Endothelial cell of umbilical vein (primary cell): ENCODE data around the gene MACROD2. TPM values are rescaled to one million over a fixed set of nuclear protein-coding genes. Genes with fewer than 3 reads are reported as not detected.

Source experiments
- BruUV-seq: library from RNA; stranded (reverse); fragments of 400-500 nt; replicated peaks from 2 replicates; lab custom pipeline; 2021; lab: Mats Ljungman, UMichigan
- CTCF ChIA-PET: fragments of 300-600, 350-600 bp; sonication (Branson Sonifier 250); formaldehyde crosslinking; loops from one replicate; lab custom pipeline; 2021; ENCODE audit warnings: antibody characterized with exemption, inconsistent platforms; lab: Charles Lee
- POLR2A ChIA-PET: fragments of 300-600, 350-600 bp; sonication (Branson Sonifier 250); formaldehyde crosslinking; loops from one replicate; lab custom pipeline; 2021; ENCODE audit warnings: antibody characterized with exemption, inconsistent platforms; lab: Charles Lee
- DNase-seq: peaks from one replicate; pipeline ENCODE4 v3.0.0-alpha.2; 2011; ENCODE audit warnings: low read depth, low spot score
- FAIRE-seq: peaks from 2 replicates; lab custom pipeline; 2011; peaks lifted over from hg19 to GRCh38; lab: Jason Lieb, UNC
- H2AFZ ChIP-seq: 2 replicates; pipeline ENCODE4 v1.6.0; 2012; ENCODE audit warnings: low read depth, low read length, control low read depth, inconsistent platforms
- H3K27ac ChIP-seq: 2 replicates; pipeline ENCODE4 v1.5.1; 2011; ENCODE audit warnings: low read depth, mild to moderate bottlenecking, control low read depth, low read length, moderate library complexity; ENCODE audit not compliant: insufficient read depth
- H3K27me3 ChIP-seq, 2 experiments: 2 replicates each; pipeline versions ENCODE4 v1.6.0 to v1.6.1; 2011; ENCODE audit warnings: low read length in 2 of 2, mixed read lengths in 1 of 2; ENCODE audit not compliant: control insufficient read depth in 2 of 2, insufficient read depth in 2 of 2
- H3K36me3 ChIP-seq, 2 experiments: 2 replicates in 1 of 2; 3 replicates in 1 of 2; pipeline ENCODE4 v1.5.1; 2011; ENCODE audit warnings: low read length in 2 of 2, mild to moderate bottlenecking in 1 of 2, moderate library complexity in 1 of 2; ENCODE audit not compliant: control insufficient read depth in 2 of 2, insufficient read depth in 2 of 2; ENCODE audit errors: extremely low read depth in 1 of 2
- H3K4me1 ChIP-seq: 3 replicates; pipeline ENCODE4 v1.5.1; 2011; ENCODE audit warnings: mild to moderate bottlenecking, low read length; ENCODE audit not compliant: control insufficient read depth, insufficient read depth; ENCODE audit errors: extremely low read depth
- H3K4me2 ChIP-seq: 2 replicates; pipeline ENCODE4 v1.6.1; 2011; ENCODE audit warnings: low read length, control low read depth, mixed read lengths; ENCODE audit not compliant: insufficient read depth
- H3K4me3 ChIP-seq, 3 experiments: fragments of 200-600 bp in 1 of 3; sonication (generic), shearing (Covaris generic) in 1 of 3; replicated peaks in 1 of 3; 2 replicates each; pipeline ENCODE4 v1.5.1; 2011 to 2016; ENCODE audit warnings: control low read depth in 3 of 3, low read length in 3 of 3, mild to moderate bottlenecking in 2 of 3, inconsistent platforms in 1 of 3, low read depth in 1 of 3, moderate library complexity in 1 of 3; ENCODE audit not compliant: insufficient read depth in 1 of 3
- H3K79me2 ChIP-seq: 2 replicates; pipeline ENCODE4 v1.6.0; 2012; ENCODE audit warnings: low read length, inconsistent platforms; ENCODE audit not compliant: control insufficient read depth, insufficient read depth
- H3K9ac ChIP-seq: replicated peaks from 2 replicates; pipeline ENCODE3; 2011; ENCODE audit warnings: low read length, control low read depth; ENCODE audit not compliant: insufficient read depth; ENCODE audit errors: extremely low read depth
- H3K9me1 ChIP-seq: replicated peaks from 3 replicates; pipeline ENCODE4 v1.6.0; 2011; ENCODE audit warnings: mild to moderate bottlenecking, low read length; ENCODE audit not compliant: control insufficient read depth, insufficient read depth; ENCODE audit errors: extremely low read depth
- H3K9me3 ChIP-seq: replicated peaks from 2 replicates; pipeline ENCODE4 v1.5.1; 2012; ENCODE audit warnings: low read length, inconsistent platforms; ENCODE audit not compliant: control insufficient read depth, insufficient read depth
- H4K20me1 ChIP-seq: replicated peaks from 2 replicates; pipeline ENCODE3; 2011; ENCODE audit warnings: mild to moderate bottlenecking, low read length; ENCODE audit not compliant: control insufficient read depth, insufficient read depth; ENCODE audit errors: extremely low read depth
- CTCF ChIP-seq, 2 donors: IDR thresholded peaks; 1 replicate in 1 of 2; 2 replicates in 1 of 2; pipeline ENCODE4 v1.5.1; 2011; ENCODE audit warnings: low read length in 2 of 2, mild to moderate bottlenecking in 2 of 2, moderate library complexity in 2 of 2, control low read depth in 1 of 2, inconsistent platforms in 1 of 2, low read depth in 1 of 2; ENCODE audit not compliant: insufficient read depth in 1 of 2; ENCODE audit errors: extremely low read depth in 1 of 2
- EZH2 ChIP-seq: IDR thresholded peaks from 2 replicates; pipeline ENCODE4 v1.6.1; 2012; ENCODE audit warnings: borderline replicate concordance, low read depth, mild to moderate bottlenecking, moderate library complexity, low read length, inconsistent platforms; ENCODE audit not compliant: severe bottlenecking
- FOS ChIP-seq: IDR thresholded peaks from 2 replicates; pipeline ENCODE4 v1.6.1; 2011; ENCODE audit warnings: mild to moderate bottlenecking, low read length, moderate library complexity, borderline replicate concordance; ENCODE audit not compliant: insufficient read depth
- GATA2 ChIP-seq: IDR thresholded peaks from 2 replicates; pipeline ENCODE4 v1.7.0; 2011; ENCODE audit warnings: low read depth, mild to moderate bottlenecking, moderate library complexity, mixed read lengths, low read length; ENCODE audit not compliant: insufficient read length, insufficient read depth
- JUN ChIP-seq: IDR thresholded peaks from 2 replicates; pipeline ENCODE4 v1.6.1; 2011; ENCODE audit warnings: borderline replicate concordance, low read depth; ENCODE audit not compliant: insufficient read length, insufficient read depth
- MAX ChIP-seq: IDR thresholded peaks from 2 replicates; pipeline ENCODE4 v1.6.1; 2011; ENCODE audit not compliant: insufficient read depth, insufficient read length
- MYC ChIP-seq: IDR thresholded peaks from one replicate; pipeline ENCODE4 v1.6.1; 2011; ENCODE audit warnings: mild to moderate bottlenecking, low read depth, low read length
- POLR2A ChIP-seq: IDR thresholded peaks from 2 replicates; pipeline ENCODE4 v1.6.1; 2012; ENCODE audit warnings: low read depth, mild to moderate bottlenecking, control low read depth, low read length
- POLR2AphosphoS5 ChIP-seq: IDR thresholded peaks from 2 replicates; pipeline ENCODE4 v1.6.1; 2012; ENCODE audit warnings: low read depth, mild to moderate bottlenecking, control low read depth, low read length, moderate library complexity; ENCODE audit not compliant: insufficient read depth
- dilution Hi-C: fragments of 300-500 bp; cut with MboI; formaldehyde crosslinking; loops from one replicate; pipeline ENCODE4 v1.15.0; 2019; ENCODE audit warnings: low sequenced_read_pairs; ENCODE audit not compliant: extremely low pct_ligation_motif_present
- intact Hi-C: fragments of 100-400 bp; cut with micrococcal nuclease; formaldehyde crosslinking; loops from one replicate; pipeline ENCODE4 v1.10.0; 2022
- polyA plus RNA-seq, 4 experiments: library from polyadenylated mRNA; depleted of rRNA in 3 of 4; stranded (reverse) in 3 of 4; unstranded in 1 of 4; fragments of >200 nt; gene quantifications; 2 replicates each; pipeline versions ENCODE4 v1.2.1 to v1.2.3, GENCODE V29; 2011 to 2012; ENCODE audit warnings: missing spikeins in 1 of 4
- total RNA-seq: library from RNA; stranded (reverse); gene quantifications from 2 replicates; pipeline ENCODE4 v1.2.3, GENCODE V29; 2021

Gene MACROD2
- total and polyA plus RNA-seq, 2 donors (not counting 3 experiments of a cell fraction or from before 2014, with no cell fraction given) = 0.11 to 0.73 TPM

GRCh38 chr20:14951707-14952418, 956.5 kb downstream of the MACROD2 start:
- ChIA-PET CTCF (interaction anchor here (0.8 to 1.9 kb wide), 10 partner anchors 11 to 614 kb away, joined by 3 to 17 read pairs (median 3); partner anchors contain the start of gene FLRT3), POLR2A (interaction anchor here (1.2 to 1.4 kb wide), 3 partner anchors 12 to 33 kb away, joined by 3 to 13 read pairs (median 4); no protein-coding TSS in a partner anchor)
- H3K9me1 ChIP-seq = no peaks in the 10 kb centered on the region
- H3K79me2 ChIP-seq = no peaks in the 10 kb centered on the region
- H3K4me2 ChIP-seq = peak overlapping the region; percentile 72
- BruUV-seq = no TSS peak
- no peaks in the 10 kb centered on the region for H3K36me3 ChIP-seq
- H3K4me3 ChIP-seq = no peak overlapping the region
- peaks cover 21% of the 10 kb centered on the region for H3K4me1 ChIP-seq
- FAIRE-seq (peak; percentile 65), DNase-seq (peak; percentile 84)
- H3K27me3 ChIP-seq = no peaks in the 10 kb centered on the region
- H3K27ac ChIP-seq = peak overlapping the region; percentile 84
- intact Hi-C loops = loop anchor here (1.0 to 2.0 kb wide), 2 partner anchors 27 to 33 kb away; no protein-coding TSS in a partner anchor
- H3K9me3 ChIP-seq = no peaks in the 10 kb centered on the region
- TF ChIP-seq GATA2 (peak; percentile 99), JUN (peak; percentile 76), EZH2 (no peak), POLR2AphosphoS5 (peak; percentile 62), FOS (peak; percentile 88)
- H2AFZ ChIP-seq = peak overlapping the region; percentile 8
- peak overlapping the region; percentile 46 for H3K9ac ChIP-seq
- no peaks in the 10 kb centered on the region for H4K20me1 ChIP-seq
- dilution Hi-C loops = no loop called here

GRCh38 chr20:14953736-14954135, 958.4 kb downstream of the MACROD2 start:
- no peaks in the 10 kb centered on the region for H3K9me3 ChIP-seq
- no peaks in the 10 kb centered on the region for H4K20me1 ChIP-seq
- no peak overlapping the region for H2AFZ ChIP-seq
- no peaks in the 10 kb centered on the region for H3K79me2 ChIP-seq
- H3K36me3 ChIP-seq = no peaks in the 10 kb centered on the region
- H3K4me2 ChIP-seq = no peak overlapping the region
- no peaks in the 10 kb centered on the region for H3K27me3 ChIP-seq
- H3K4me1 ChIP-seq = peaks cover 21% of the 10 kb centered on the region
- ChIA-PET POLR2A (no interaction called here), CTCF (no interaction called here)
- intact Hi-C loops = no loop called here
- H3K27ac ChIP-seq = no peak overlapping the region
- FAIRE-seq (no peak), DNase-seq (no peak)
- dilution Hi-C loops = no loop called here
- no peak overlapping the region for H3K9ac ChIP-seq
- TF ChIP-seq GATA2 = no peak
- TF ChIP-seq JUN = no peak
- TF ChIP-seq FOS = no peak
- no peak for TF ChIP-seq MAX
- no peak for TF ChIP-seq POLR2AphosphoS5
- TF ChIP-seq EZH2 = no peak
- no peak for TF ChIP-seq CTCF (IDR thresholded peaks at IDR 0.05; ENCODE audit: extremely low read depth in 1 of 2, insufficient read depth in 1 of 2, low read depth in 1 of 2, low read length in 2 of 2)
- TF ChIP-seq MYC = no peak
- TF ChIP-seq POLR2A = no peak
- no TSS peak for BruUV-seq
- H3K4me3 ChIP-seq = no peak overlapping the region
- no peaks in the 10 kb centered on the region for H3K9me1 ChIP-seq
